Skeletal muscle tissue (tissue), 4 donors: Measurements from ENCODE around the gene ERBB3. TPM values are rescaled to one million over a fixed set of nuclear protein-coding genes. Genes with fewer than 3 reads are reported as not detected.
A peak's percentile ranks its signal among the peaks of the same experiment; 100 is the strongest.
"Not testable (repeated sequence)": the region's sequence is repeated elsewhere in the genome, so short reads cannot be mapped to it uniquely, and the experiment has no call there.

Experiments used
- H3K27ac ChIP-seq: one replicate; pipeline ENCODE4 v1.7.0; 2013; ENCODE audit warnings: mild to moderate bottlenecking, low read depth, low read length, inconsistent platforms
- H3K27me3 ChIP-seq, 3 donors: one replicate each; pipeline ENCODE4 v1.7.0; 2013; ENCODE audit warnings: low read length in 3 of 3; ENCODE audit not compliant: control insufficient read depth in 3 of 3, insufficient read depth in 3 of 3
- H3K36me3 ChIP-seq, 3 donors: one replicate each; pipeline ENCODE4 v1.7.0; 2013; ENCODE audit warnings: low read length in 3 of 3; ENCODE audit not compliant: control insufficient read depth in 3 of 3, insufficient read depth in 3 of 3
- H3K4me1 ChIP-seq, 3 donors: one replicate each; pipeline ENCODE4 v1.7.0; 2013; ENCODE audit warnings: low read length in 3 of 3, mild to moderate bottlenecking in 3 of 3; ENCODE audit not compliant: control insufficient read depth in 3 of 3, insufficient read depth in 3 of 3
- H3K4me3 ChIP-seq, 3 donors: one replicate each; pipeline ENCODE4 v1.7.0; 2013; ENCODE audit warnings: low read length in 3 of 3
- H3K9ac ChIP-seq, 3 donors: one replicate each; pipeline ENCODE4 v1.7.0; 2013; ENCODE audit warnings: low read length in 3 of 3, mild to moderate bottlenecking in 3 of 3, moderate library complexity in 2 of 3, low read depth in 1 of 3
- H3K9me3 ChIP-seq, 3 donors: one replicate each; pipeline ENCODE4 v1.7.0; 2013; ENCODE audit warnings: low read length in 3 of 3; ENCODE audit not compliant: control insufficient read depth in 3 of 3
- total RNA-seq: library from RNA; depleted of rRNA; stranded (reverse); fragments of >200 nt; gene quantifications from one replicate; pipeline ENCODE4 v1.2.3, GENCODE V29; 2014
- donor health status: Osteomylitis.

The ERBB3 gene
- total RNA-seq, 1 donor from 2014 or later, result 154 TPM

- Histone ChIP-seq H3K4me3 (peak overlapping the region; percentile 68 to 97 (median 95)), H3K9ac (peak overlapping the region; percentile 91 to 98 (median 96)), H3K27me3 (no peaks in the 10 kb centered on the region), H3K4me1 (peaks cover 16 to 32% (median 23%) of the 10 kb centered on the region in 3 donors), H3K36me3 (peaks cover 19 to 35% (median 29%) of the 10 kb centered on the region in 3 donors), H3K9me3 (no peaks in the 10 kb centered on the region), H3K27ac (peak overlapping the region; percentile 87)
These were observed 25.0 kb downstream of the ERBB3 start for GRCh38 chr12:56104815-56105608.

GRCh38 chr12:56105609-56105902, 25.6 kb downstream of the ERBB3 start:
- H3K27ac ChIP-seq, result no peak overlapping the region
- peak overlapping the region; percentile 68 to 97 (median 95) for H3K4me3 ChIP-seq
- H3K9me3 ChIP-seq, result no peaks in the 10 kb centered on the region
- H3K9ac ChIP-seq, result peak overlapping the region; percentile 91 to 98 (median 96)
- peaks cover 16 to 32% (median 23%) of the 10 kb centered on the region in 3 donors for H3K4me1 ChIP-seq
- H3K27me3 ChIP-seq, result no peaks in the 10 kb centered on the region
- H3K36me3 ChIP-seq, result peaks cover 23 to 40% (median 34%) of the 10 kb centered on the region in 3 donors

GRCh38 chr12:56107242-56107641, 27.3 kb downstream of the ERBB3 start:
- H3K27ac ChIP-seq, result no peak overlapping the region
- peaks cover 16 to 32% (median 23%) of the 10 kb centered on the region in 3 donors for H3K4me1 ChIP-seq
- no peak overlapping the region for H3K4me3 ChIP-seq
- no peaks in the 10 kb centered on the region for H3K9me3 ChIP-seq
- H3K27me3 ChIP-seq, result no peaks in the 10 kb centered on the region
- H3K9ac ChIP-seq, result no peak overlapping the region
- H3K36me3 ChIP-seq, result peaks cover 36 to 52% (median 48%) of the 10 kb centered on the region in 3 donors

GRCh38 chr12:56110571-56110970, 30.6 kb downstream of the ERBB3 start:
- H3K27me3 ChIP-seq, result no peaks in the 10 kb centered on the region
- no peak overlapping the region for H3K9ac ChIP-seq
- H3K4me3 ChIP-seq, result no peak overlapping the region
- peaks cover 3 to 11% (median 10%) of the 10 kb centered on the region in 3 donors for H3K4me1 ChIP-seq
- peaks cover 38 to 71% (median 62%) of the 10 kb centered on the region in 3 donors for H3K36me3 ChIP-seq
- no peaks in the 10 kb centered on the region for H3K9me3 ChIP-seq
- H3K27ac ChIP-seq, result no peak overlapping the region

- Histone ChIP-seq H3K27ac (no peak overlapping the region), H3K9ac (no peak overlapping the region), H3K9me3 (no peaks in the 10 kb centered on the region), H3K36me3 (peaks cover 28 to 49% (median 43%) of the 10 kb centered on the region in 3 donors), H3K4me3 (no peak overlapping the region), H3K4me1 (peaks cover 10 to 18% (median 16%) of the 10 kb centered on the region in 3 donors), H3K27me3 (no peaks in the 10 kb centered on the region)
These were observed 34.1 kb downstream of the ERBB3 start for GRCh38 chr12:56114084-56114483.

GRCh38 chr12:56115329-56115728, 35.4 kb downstream of the ERBB3 start:
- Histone ChIP-seq H3K27ac (peak overlapping the region; percentile 94), H3K27me3 (no peaks in the 10 kb centered on the region), H3K36me3 (peaks cover 18 to 36% (median 33%) of the 10 kb centered on the region in 3 donors), H3K4me3 (peak overlapping the region; percentile 89 to 94 (median 94)), H3K9me3 (no peaks in the 10 kb centered on the region), H3K4me1 (peaks cover 20 to 30% (median 29%) of the 10 kb centered on the region in 3 donors), H3K9ac (peak overlapping the region; percentile 95 to 97 (median 97))

- Histone ChIP-seq H3K4me3 (peak within 1 kb of the TSS; percentile 89 to 94 (median 94)), H3K9ac (peak within 1 kb of the TSS; percentile 95 to 97 (median 97)), H3K27ac (peak within 1 kb of the TSS; percentile 94), H3K27me3 (no peaks in the 10 kb centered on the region), H3K9me3 (no peaks in the 10 kb centered on the region), H3K36me3 (peaks cover 14 to 34% (median 28%) of the 10 kb centered on the region in 3 donors), H3K4me1 (peaks cover 32 to 42% (median 40%) of the 10 kb centered on the region in 3 donors)
These were observed 36.5 kb downstream of the ERBB3 start, which contains the start of gene RPL41 for GRCh38 chr12:56116267-56117081. TSS of gene RPL41 (plus strand) at chr12:56116633.

- H3K27ac ChIP-seq, result peak overlapping the region; percentile 94
- H3K4me1 ChIP-seq, result peaks cover 39 to 49% (median 47%) of the 10 kb centered on the region in 3 donors
These were observed 37.2 kb downstream of the ERBB3 start for GRCh38 chr12:56117082-56117706.

GRCh38 chr12:56117778-56118687, 38.1 kb downstream of the ERBB3 start, which contains the start of gene ZC3H10:
TSS of gene ZC3H10 (plus strand) at chr12:56118266. CDS start at chr12:56120563, 2,297 bp downstream.
- H3K9me3 ChIP-seq, result no peaks in the 10 kb centered on the region
- no peaks in the 10 kb centered on the region for H3K27me3 ChIP-seq
- H3K4me1 ChIP-seq, result peaks cover 47 to 57% (median 56%) of the 10 kb centered on the region in 3 donors
- peak within 1 kb of the TSS; percentile 94 for H3K27ac ChIP-seq
- peaks cover 11 to 28% (median 21%) of the 10 kb centered on the region in 3 donors for H3K36me3 ChIP-seq
- peak within 1 kb of the TSS; percentile 95 to 97 (median 97) for H3K9ac ChIP-seq
- peak within 1 kb of the TSS; percentile 94 to 97 (median 96) for H3K4me3 ChIP-seq

More at GRCh38 chr12:56117082-56117706, 37.2 kb downstream of the ERBB3 start:
- not testable (repeated sequence) for H3K27me3 ChIP-seq, H3K9me3 ChIP-seq
- Histone ChIP-seq H3K9ac (peak overlapping the region; percentile 95 to 97 (median 97)), H3K36me3 (peaks cover 15 to 34% (median 29%) of the 10 kb centered on the region in 3 donors), H3K4me3 (peak overlapping the region; percentile 94 to 97 (median 94))
